ENCODE measurements around the gene CUL1.

The CUL1 gene

DNA sequence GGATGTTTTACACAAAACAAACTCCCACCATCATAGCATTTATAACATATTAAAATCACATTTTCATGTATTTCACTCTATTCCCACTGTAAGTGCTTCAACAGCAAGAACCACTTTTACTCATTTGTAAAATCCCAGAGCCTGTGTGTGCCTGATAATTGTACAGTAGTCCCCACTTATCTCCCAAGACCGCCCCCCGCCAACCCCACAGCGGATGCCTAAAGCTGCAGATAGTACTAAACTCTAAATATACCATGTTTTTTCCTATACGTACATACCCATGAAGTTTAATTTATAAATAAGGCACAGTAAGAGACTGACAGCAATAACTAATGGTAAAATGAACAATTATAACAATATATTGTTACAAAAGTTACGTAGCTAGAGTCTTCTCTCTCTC, 151.9 kb downstream of the CUL1 start:
- no peak for DNase-seq (ENCODE audit: low spot score)

Measured in AG08395 (cell line).